NB4 (cell line): Measurements from ENCODE around the gene IL7R.
"Not testable (repeated sequence)": the region's sequence is repeated elsewhere in the genome, so short reads cannot be mapped to it uniquely, and the experiment has no call there.

Experiments
- DNase-seq: peaks from one replicate; pipeline ENCODE4 v3.0.0; 2010; ENCODE audit warnings: low read depth
- H3K4me3 ChIP-seq: one replicate; pipeline ENCODE4 v1.5.1; 2011; ENCODE audit warnings: mild to moderate bottlenecking, low read depth, low read length, moderate library complexity
- CTCF ChIP-seq: IDR thresholded peaks from one replicate; pipeline ENCODE4 v1.5.1; 2012; ENCODE audit warnings: low read depth, low read length
- MAX ChIP-seq: IDR thresholded peaks from 2 replicates; pipeline ENCODE4 v1.6.1; 2011; ENCODE audit warnings: low read depth, low read length
- MYC ChIP-seq: IDR thresholded peaks from 2 replicates; pipeline ENCODE4 v1.6.1; 2011; ENCODE audit warnings: low read depth, low read length
- POLR2A ChIP-seq: IDR thresholded peaks from 2 replicates; pipeline ENCODE4 v1.6.1; 2011; ENCODE audit warnings: mild to moderate bottlenecking; ENCODE audit not compliant: insufficient read length; ENCODE audit errors: extremely low read depth

Gene IL7R

DNA sequence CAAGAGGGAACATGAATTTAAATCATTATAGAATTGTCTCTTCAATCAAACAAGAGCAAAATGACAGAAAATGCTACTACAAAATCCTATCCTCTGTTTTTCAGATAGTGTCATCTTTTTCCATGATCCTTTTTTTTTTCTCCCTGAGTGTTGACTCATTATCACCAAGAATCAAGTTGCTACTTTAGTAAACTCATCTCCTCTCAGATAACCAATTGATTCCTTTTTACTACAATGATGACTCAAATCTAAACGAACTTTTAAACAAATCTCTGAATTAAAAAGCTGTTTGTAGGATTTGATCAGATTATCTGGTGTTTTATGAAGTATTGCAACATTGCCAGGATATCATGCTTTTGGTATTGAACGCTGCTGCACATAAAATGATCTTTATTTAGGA, 23.9 kb upstream of the IL7R start:
- TF ChIP-seq MYC (no peak), POLR2A (no peak)
- no peak for DNase-seq
- no peak overlapping the region for H3K4me3 ChIP-seq

- DNase-seq: no peak
- TF ChIP-seq MYC: no peak
- no peak for TF ChIP-seq MAX
- no peak for TF ChIP-seq CTCF
- TF ChIP-seq POLR2A: no peak
- H3K4me3 ChIP-seq: no peak overlapping the region
Observed at GRCh38 chr5:35833224-35833623, 23.5 kb upstream of the IL7R start.

GRCh38 chr5:35835796-35836742, 20.6 kb upstream of the IL7R start:
- no peak for TF ChIP-seq POLR2A
- no peak for TF ChIP-seq MYC
- no peak for TF ChIP-seq CTCF
- no peak for TF ChIP-seq MAX
- DNase-seq: no peak

DNA sequence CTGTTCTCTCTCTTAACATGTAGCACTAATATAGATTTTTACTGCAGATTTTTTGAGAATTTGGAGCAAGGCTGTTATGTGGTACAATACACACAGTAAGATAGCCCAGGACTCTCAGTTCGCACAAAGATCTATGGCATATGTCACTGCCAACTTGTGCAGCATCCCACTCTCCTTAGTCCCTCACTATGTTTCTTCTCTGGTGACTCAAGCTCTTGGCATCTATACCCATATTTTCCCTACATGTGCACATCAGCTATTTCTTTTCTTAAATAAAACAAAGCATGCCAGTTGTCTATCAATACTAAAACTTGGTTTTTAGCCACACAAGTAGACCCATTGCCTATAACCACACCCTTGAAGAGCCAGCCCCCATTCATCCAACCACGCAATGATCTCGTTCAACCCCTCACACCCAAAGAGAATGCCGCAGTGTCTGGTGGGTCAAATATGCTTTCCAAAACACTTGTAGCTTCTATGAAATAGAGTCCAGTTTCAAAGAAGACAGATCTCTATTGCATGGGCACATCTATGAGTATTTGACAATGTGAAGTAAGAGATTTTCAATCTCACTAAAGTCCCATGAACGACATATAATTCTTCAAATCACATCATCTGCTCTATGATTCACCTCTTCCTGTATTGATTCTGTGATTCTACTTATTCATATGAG, 18.2 kb upstream of the IL7R start:
- H3K4me3 ChIP-seq: no peak overlapping the region
- no peak for DNase-seq
- no peak for TF ChIP-seq MAX
- TF ChIP-seq CTCF: no peak
- TF ChIP-seq MYC: no peak
- TF ChIP-seq POLR2A: no peak

More at GRCh38 chr5:35835796-35836742, 20.6 kb upstream of the IL7R start:
- no peak overlapping the region for H3K4me3 ChIP-seq

DNA sequence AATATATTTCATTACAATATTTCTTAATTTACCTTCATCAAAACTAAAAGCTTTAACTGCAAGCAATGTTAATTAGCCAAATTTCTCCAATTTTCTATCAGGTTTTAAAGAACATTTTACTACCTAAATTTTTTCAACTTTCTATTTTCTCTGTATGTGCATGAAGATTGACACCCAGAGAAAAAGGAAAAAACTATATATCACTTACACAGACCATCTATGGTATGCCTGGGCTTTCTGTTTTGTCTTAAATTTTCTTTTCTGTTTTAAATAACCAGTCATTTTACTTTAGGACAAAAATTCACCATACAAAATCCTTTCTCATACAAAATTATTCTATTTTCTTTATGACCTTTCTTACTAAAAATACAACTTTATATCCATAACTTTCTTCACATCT, 13.8 kb upstream of the IL7R start:
- DNase-seq: no peak
- H3K4me3 ChIP-seq: no peak overlapping the region
- TF ChIP-seq POLR2A (no peak), CTCF (no peak), MAX (no peak), MYC (no peak)

- H3K4me3 ChIP-seq, DNase-seq: not testable (repeated sequence)
Observed at GRCh38 chr5:35845508-35845907, 11.2 kb upstream of the IL7R start.
